DOHH2 (cell line): ENCODE results near the gene HBG2.

ENCODE experiments used
- H3F3A ChIP-seq: fragments of 200-600 bp; sonication (generic), shearing (Covaris generic); 2 replicates; pipeline ENCODE4 v1.6.0; 2016; ENCODE audit warnings: antibody characterized with exemption, mild to moderate bottlenecking; ENCODE audit not compliant: control insufficient read depth, insufficient read depth
- H3K27ac ChIP-seq: fragments of 200-600 bp; sonication (generic); 2 replicates; pipeline ENCODE4 v1.5.1; 2014; ENCODE audit warnings: low read depth, mild to moderate bottlenecking, low read length, moderate library complexity
- H3K27me3 ChIP-seq: fragments of 200-600 bp; sonication (generic); 2 replicates; pipeline ENCODE4 v1.6.1; 2014; ENCODE audit warnings: mild to moderate bottlenecking, low read length, mixed read lengths; ENCODE audit not compliant: control insufficient read depth
- H3K36me3 ChIP-seq: fragments of 200-600 bp; sonication (generic); 2 replicates; pipeline ENCODE4 v1.6.1; 2014; ENCODE audit warnings: mild to moderate bottlenecking, low read length, moderate library complexity, mixed read lengths; ENCODE audit not compliant: control insufficient read depth
- H3K4me1 ChIP-seq: fragments of 200-600 bp; sonication (generic); 2 replicates; pipeline ENCODE4 v1.6.1; 2014; ENCODE audit warnings: mild to moderate bottlenecking, low read length, mixed read lengths; ENCODE audit not compliant: control insufficient read depth
- H3K4me2 ChIP-seq: fragments of 200-600 bp; sonication (generic); 2 replicates; pipeline ENCODE4 v1.6.0; 2014; ENCODE audit warnings: mild to moderate bottlenecking, low read length, moderate library complexity
- H3K4me3 ChIP-seq: fragments of 200-600 bp; sonication (generic); 2 replicates; pipeline ENCODE4 v1.5.1; 2014; ENCODE audit warnings: mild to moderate bottlenecking, low read length, mixed read lengths
- H3K79me2 ChIP-seq: fragments of 200-600 bp; sonication (generic); 2 replicates; pipeline ENCODE4 v1.6.1; 2014; ENCODE audit warnings: mild to moderate bottlenecking, low read length, mixed read lengths; ENCODE audit not compliant: control insufficient read depth
- H3K9me2 ChIP-seq: fragments of 200-600 bp; sonication (generic); replicated peaks from 2 replicates; pipeline ENCODE4 v1.6.1; 2014; ENCODE audit warnings: mild to moderate bottlenecking, low read length, mixed read lengths; ENCODE audit not compliant: control insufficient read depth
- H3K9me3 ChIP-seq: fragments of 200-600 bp; sonication (generic); 2 replicates; pipeline ENCODE4 v1.6.1; 2014; ENCODE audit warnings: antibody characterized with exemption, low read length, mixed read lengths; ENCODE audit not compliant: control insufficient read depth, insufficient read depth
- H4K20me1 ChIP-seq: fragments of 200-600 bp; sonication (generic); 2 replicates; pipeline ENCODE4 v1.6.0; 2014; ENCODE audit warnings: low read depth, mild to moderate bottlenecking, antibody characterized with exemption, low read length, moderate library complexity; ENCODE audit not compliant: control insufficient read depth, insufficient read depth
- CTCF ChIP-seq: fragments of 200-600 bp; sonication (generic); IDR thresholded peaks from one replicate; pipeline ENCODE4 v1.5.1; 2014; ENCODE audit warnings: antibody characterized with exemption, mild to moderate bottlenecking, low read depth, low read length; ENCODE audit not compliant: poor library complexity, severe bottlenecking
- EZH2phosphoT487 ChIP-seq: fragments of 200-600 bp; sonication (generic); IDR thresholded peaks from 2 replicates; pipeline ENCODE4 v1.6.1; 2017; ENCODE audit warnings: borderline replicate concordance, mild to moderate bottlenecking, antibody characterized with exemption, low read length, moderate library complexity, mixed read lengths

The HBG2 gene

GRCh38 chr11:5242933-5243815 lies 11.4 kb downstream of the HBG2 start:
- Histone ChIP-seq H3K9me2 (no peaks in the 10 kb centered on the region), H3K27me3 (no peaks in the 10 kb centered on the region), H3K4me1 (no peaks in the 10 kb centered on the region), H3K27ac (no peak overlapping the region), H3K4me2 (no peak overlapping the region), H3K4me3 (no peak overlapping the region), H3K79me2 (no peaks in the 10 kb centered on the region), H3F3A (no peaks in the 10 kb centered on the region), H3K36me3 (no peaks in the 10 kb centered on the region), H3K9me3 (no peaks in the 10 kb centered on the region), H4K20me1 (no peaks in the 10 kb centered on the region)
- TF ChIP-seq EZH2phosphoT487 (no peak), CTCF (no peak)

GRCh38 chr11:5242208-5242607 lies 12.4 kb downstream of the HBG2 start:
- Histone ChIP-seq H3K36me3 (no peaks in the 10 kb centered on the region), H3K79me2 (no peaks in the 10 kb centered on the region), H3K27me3 (no peaks in the 10 kb centered on the region), H3K4me1 (no peaks in the 10 kb centered on the region), H3K4me2 (no peak overlapping the region), H3K9me3 (no peaks in the 10 kb centered on the region), H3K27ac (no peak overlapping the region), H3K9me2 (no peaks in the 10 kb centered on the region), H4K20me1 (no peaks in the 10 kb centered on the region), H3F3A (no peaks in the 10 kb centered on the region), H3K4me3 (no peak overlapping the region)
- TF ChIP-seq EZH2phosphoT487 (no peak), CTCF (no peak)

- Histone ChIP-seq H3K9me3 (no peaks in the 10 kb centered on the region), H3K4me3 (no peak overlapping the region), H4K20me1 (no peaks in the 10 kb centered on the region), H3K4me1 (no peaks in the 10 kb centered on the region), H3F3A (no peaks in the 10 kb centered on the region), H3K4me2 (no peak overlapping the region), H3K9me2 (no peaks in the 10 kb centered on the region), H3K79me2 (no peaks in the 10 kb centered on the region), H3K27me3 (no peaks in the 10 kb centered on the region), H3K27ac (no peak overlapping the region), H3K36me3 (no peaks in the 10 kb centered on the region)
- TF ChIP-seq CTCF (no peak), EZH2phosphoT487 (no peak)
Observed at GRCh38 chr11:5241458-5241857, 13.1 kb downstream of the HBG2 start.
